ENCODE results near the gene TBX10.

DNA sequence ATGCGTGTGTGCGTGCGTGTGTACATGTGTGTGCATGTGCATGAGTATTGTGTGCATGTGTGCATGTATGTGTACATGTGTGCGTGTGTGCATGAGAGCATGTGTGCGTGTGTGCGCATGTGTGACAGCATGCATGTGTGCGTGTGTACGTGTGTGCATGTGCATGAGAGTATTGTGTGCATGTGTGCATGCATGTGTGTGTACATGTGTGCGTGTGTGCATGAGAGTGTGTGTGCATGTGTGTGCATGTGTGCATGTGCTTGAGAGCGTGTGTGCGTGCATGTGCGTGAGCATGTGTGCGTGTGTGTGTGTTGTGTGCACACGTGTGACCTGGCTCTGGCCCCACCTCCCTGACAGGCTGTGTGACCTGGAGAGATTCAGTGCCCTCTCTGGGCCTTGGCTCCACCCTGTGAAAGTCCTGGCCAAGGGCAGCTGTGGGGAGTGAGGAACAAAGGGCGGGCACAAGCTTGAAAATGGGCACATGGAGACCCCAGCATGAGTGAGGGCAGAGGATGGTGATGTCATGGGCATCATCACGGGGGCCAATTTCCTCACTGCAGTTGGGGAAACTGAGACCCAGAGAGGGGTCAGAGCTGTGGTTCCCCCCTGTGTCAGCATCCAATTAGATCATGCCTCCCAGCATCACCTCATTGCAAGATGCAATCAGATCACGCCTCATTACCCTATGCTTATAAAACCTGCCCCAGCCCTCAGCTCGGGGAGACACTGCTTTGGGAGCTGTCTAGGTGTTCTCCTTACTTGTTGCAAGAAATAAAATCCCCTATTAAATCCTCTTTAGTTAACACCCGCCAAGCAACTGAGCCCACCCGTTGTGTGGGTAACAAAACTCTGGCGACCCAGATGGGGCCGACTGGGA lies 10.3 kb upstream of the TBX10 start:
- TF ChIP-seq EZH2 (IDR thresholded peaks at IDR 0.05; ENCODE audit: insufficient read depth, poor library complexity, severe bottlenecking) = no peak
- TF ChIP-seq EZH2phosphoT487 (IDR thresholded peaks at IDR 0.05; ENCODE audit: insufficient read depth, low read depth) = no peak
